GOT3 (cell line): ENCODE results near the gene MAPKAPK3.
"Not testable (repeated sequence)": the region's sequence is repeated elsewhere in the genome, so short reads cannot be mapped to it uniquely, and the experiment has no call there.

Experiments used
- DNase-seq: peaks from one replicate; lab custom pipeline; 2025; ENCODE audit warnings: mixed read lengths; lab: John Stamatoyannopoulos, UW

Gene MAPKAPK3

GRCh38 chr3:50656417-50657195 lies 39.7 kb downstream of the MAPKAPK3 start:
- DNase-seq, result no peak

DNA sequence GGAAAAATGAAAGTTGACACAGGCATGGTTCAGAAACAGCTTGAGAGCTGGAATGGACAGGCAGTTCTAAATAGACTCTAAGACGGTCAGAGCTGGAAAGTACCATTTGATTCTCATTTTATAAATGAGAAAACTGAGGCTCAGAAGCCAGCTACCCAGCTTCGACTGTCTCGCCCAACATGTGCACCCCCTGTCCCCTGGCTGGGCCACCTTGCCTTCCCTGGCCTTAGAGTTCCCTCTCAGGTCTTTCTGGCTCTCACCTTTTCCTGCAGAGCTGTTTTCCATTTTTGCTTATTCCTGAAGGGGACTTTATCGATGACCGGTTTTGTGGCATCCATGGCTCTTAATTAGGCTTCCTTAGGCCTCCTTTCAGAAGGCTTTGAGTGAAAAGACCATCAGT lies 40.5 kb downstream of the MAPKAPK3 start:
- DNase-seq, result no peak

GRCh38 chr3:50657816-50658215 lies 40.9 kb downstream of the MAPKAPK3 start:
- no peak for DNase-seq

- no peak for DNase-seq
Measured at GRCh38 chr3:50658416-50658815, 41.5 kb downstream of the MAPKAPK3 start.

DNA sequence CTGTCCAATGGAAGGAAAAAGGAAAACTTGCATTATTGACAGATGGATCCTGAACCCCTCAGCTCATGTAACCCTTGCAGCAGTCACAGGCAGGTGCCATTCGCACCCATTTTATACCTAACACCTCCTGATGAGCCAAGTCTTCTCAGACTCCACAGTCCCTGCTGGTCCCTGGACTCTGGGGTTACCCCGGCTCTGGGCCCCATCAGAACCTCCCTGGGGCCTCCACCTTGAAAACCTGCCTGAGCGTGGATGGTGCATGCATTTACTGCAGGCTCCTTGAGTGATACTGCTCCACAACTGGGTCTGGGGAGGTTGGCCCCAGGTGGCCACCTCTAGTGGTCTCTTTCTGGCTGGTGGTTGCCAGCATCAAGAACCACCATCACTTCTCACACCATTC lies 41.9 kb downstream of the MAPKAPK3 start:
- no peak for DNase-seq

DNA sequence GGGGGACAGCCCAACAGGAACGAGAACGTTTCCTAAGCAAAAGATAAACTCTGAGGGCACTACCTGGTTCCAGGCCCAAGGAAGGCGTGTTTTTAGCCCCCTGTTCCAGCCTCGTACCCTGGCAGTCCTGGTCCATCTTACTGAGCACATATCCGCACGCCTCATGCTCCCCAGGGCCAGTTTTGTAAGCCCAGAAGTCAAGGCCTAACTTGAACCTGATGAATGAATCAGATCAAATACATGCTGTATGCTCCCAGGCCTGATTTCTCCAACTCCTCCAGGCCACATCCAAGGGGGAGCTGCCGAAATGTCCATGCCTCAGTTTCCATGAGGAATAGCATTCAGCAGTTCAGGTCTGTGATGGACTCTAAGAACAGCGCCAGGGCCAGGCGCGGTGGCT lies 43.4 kb downstream of the MAPKAPK3 start:
- no peak for DNase-seq

DNA sequence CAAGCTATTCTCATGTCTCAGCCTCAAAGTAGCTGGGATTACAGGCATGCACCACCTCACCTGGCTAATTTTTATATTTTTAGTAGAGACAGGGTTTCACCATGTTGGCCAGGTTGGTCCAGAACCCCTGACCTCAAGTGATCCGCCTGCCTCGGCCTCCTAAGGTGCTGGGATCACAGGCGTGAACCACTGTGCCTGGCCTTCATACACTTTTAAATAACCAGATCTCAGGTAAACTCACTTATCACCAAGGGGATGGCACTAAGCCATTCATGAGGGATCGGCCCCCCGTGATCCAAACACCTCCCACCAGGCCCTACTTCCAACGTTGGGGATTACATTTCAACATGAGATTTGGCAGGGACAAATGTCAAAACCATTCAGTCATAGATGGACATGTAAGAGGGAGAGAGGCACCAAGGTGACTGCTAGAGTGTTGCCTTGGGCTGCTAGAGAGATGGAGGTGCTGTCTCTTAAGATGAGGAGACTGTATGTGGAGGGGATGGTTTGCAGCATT lies 44.4 kb downstream of the MAPKAPK3 start:
- DNase-seq, result no peak

GRCh38 chr3:50662408-50662807 lies 45.5 kb downstream of the MAPKAPK3 start:
- DNase-seq, result no peak

DNA sequence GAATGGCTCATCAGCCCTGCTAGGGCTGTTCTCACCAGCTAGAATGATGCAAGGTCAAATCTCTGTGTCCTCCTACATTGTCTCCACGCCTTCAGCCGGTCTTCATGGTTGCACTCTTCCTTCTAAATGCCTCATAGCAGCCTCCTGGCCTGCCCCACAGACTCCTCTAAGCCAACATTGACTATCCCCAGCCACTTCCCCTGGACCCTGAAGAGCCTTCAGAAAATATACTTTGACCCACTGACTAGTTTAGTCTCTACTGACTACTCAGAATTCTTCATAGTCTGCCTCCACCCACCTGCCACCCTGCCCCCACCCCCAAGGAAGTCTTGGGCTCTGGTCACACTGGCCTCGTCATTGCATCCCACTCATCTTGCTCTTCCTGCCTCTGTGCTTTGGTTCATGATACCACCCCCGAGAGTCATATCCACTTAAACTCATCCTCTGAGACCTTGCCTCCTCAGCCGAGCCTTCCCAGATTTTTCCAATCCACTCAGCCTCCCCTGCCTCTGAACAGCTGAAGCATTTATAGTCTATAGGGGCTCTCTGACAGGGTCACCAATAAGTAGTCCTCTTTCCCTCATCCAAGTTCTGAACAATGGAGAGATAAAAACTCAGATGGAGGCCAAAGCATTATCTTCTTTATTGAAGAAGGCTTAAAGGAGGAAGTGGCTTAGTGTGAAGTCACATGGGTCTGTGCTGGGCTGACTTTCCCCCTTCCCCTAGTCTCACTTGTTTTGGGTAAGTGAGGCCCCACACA lies 48.3 kb downstream of the MAPKAPK3 start:
- no peak for DNase-seq

DNA sequence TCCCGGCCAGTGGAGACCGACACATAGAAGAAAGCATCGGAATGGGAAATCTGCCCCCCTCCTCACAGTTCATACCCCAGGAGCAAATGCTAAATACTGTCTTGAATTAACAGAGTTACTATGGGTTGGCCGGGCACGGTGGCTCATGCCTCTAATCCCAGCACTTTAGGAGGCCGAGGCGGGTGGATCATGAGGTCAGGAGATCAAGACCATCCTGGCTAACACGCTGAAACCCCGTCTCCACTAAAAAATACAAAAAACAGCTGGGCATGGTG lies 48.8 kb downstream of the MAPKAPK3 start:
- DNase-seq, result not testable (repeated sequence)

DNA sequence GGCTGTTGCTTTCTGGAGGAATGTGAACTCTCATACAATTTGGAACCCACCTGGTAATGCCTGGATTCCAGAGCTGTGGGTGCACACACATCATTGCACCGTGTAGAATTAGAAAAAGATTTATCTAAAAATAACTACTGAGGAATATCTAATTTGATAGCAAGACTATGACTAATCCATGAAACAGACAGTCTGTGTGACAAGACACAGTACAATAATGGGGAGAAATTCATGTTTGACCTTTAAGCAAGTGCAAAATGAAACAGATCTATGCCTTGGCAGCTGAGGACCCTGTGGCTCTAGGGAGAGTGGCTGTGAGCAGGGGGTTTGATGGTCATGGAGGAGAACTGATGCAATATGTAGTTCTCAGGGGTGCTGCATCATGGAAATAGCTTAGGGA lies 49.9 kb downstream of the MAPKAPK3 start:
- no peak for DNase-seq

DNA sequence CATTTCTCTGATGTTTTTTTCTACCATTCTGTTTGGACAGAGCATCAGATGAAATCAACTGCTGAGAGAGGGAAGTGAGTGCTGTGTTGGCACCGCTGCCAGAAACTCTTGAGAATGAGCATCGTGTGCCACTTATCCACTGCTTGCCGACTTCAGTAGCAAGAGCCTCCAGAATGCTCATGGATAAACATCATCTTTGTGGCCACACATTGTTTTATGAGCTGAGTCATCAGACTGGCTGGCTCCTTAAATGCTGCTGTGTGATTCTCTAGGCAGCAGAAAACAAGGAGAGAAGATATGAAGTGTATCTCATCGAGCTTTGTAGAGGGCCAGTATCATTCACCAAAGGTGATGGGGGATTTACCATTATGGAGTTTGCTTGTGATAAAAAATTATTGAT lies 54.4 kb downstream of the MAPKAPK3 start:
- DNase-seq, result peak; percentile 36

DNA sequence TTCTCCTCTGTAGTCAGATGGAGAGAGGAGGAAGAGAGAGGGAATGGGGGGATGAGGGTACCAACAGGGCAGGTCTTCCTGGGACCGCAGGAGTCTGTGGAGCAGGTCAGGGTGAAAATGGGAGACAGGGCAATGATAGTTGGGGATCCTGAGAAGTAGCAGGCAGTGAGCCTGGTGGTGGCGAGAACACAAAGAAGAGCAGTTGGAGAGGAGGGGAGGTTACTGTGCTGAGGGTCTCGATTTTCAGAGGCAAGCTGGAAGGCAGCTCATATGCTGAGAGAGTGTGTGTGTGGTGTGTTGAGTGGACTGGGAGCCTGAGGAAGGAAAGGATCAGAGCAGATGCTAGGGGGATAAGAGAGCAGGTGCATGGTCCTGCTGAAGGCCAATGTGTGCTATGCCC lies 55.7 kb downstream of the MAPKAPK3 start:
- DNase-seq, result no peak

DNA sequence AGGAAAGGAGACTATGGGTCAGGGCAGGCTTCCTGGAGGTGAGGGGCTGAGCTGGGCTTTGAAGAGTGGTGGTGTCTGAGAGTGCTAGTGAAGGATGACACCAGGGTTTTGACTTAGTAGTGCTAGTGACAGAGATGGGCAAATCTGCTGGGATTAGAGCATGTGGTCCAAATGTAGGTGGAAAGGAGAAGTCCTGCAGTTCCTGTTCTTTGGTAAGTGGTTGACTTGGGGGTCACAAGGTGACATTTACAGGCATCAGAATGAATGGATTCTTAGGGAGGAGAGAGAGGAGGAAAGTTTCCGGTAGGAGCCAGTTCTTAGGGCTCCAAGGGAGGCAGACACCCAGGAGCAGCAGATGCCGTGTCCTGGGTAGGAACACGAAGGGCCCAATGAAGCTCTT lies 57.0 kb downstream of the MAPKAPK3 start:
- no peak for DNase-seq

DNA sequence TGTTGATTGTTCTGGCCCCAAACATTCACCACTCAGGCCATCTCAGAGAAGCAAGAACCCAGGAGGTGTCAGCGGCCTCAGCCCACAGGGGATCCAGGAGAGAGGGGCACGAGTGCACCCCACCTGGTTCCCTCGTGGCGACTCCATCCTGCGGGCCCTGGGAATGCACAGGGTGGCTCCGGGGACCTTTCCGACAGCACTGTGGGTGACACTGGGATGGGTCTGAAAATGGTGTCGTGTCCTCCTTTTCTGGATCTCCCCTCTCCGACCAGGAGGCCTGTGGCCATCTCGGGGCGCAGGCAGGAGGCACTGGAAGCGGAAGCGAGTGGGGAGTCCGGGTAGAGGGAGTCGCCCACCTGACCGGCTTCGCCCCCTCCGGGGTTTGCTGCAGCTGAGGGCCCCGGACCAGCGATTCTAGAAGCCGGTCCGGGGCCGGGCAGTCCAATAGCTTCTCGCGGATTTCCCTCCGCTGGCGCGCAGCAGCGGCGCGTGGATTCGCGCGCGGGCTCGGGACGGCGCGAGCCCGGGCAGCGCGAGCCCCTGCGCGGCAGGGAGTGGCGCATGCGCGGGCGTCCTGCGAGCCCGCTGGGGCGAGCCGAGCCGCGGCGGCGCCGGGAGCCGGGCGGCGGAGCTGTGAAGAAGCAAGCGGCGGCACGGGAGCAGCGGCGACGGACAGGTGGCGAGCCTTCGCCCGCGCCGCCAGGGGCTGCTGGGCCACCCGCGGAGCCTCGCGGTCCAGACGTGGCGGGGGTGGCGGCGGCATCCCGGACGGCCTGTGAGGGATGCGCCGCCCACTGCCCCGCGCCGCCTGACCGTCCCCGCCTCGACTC lies 57.6 kb downstream of the MAPKAPK3 start, which contains the start of gene DOCK3:
DOCK3 (plus strand) TSS at position 579 of the 830 bp plus-strand sequence. CDS start 337 bp downstream, outside the sequence.
- no peak for DNase-seq

- DNase-seq, result no peak
Measured at GRCh38 chr3:50675179-50676030, 58.5 kb downstream of the MAPKAPK3 start.

DNA sequence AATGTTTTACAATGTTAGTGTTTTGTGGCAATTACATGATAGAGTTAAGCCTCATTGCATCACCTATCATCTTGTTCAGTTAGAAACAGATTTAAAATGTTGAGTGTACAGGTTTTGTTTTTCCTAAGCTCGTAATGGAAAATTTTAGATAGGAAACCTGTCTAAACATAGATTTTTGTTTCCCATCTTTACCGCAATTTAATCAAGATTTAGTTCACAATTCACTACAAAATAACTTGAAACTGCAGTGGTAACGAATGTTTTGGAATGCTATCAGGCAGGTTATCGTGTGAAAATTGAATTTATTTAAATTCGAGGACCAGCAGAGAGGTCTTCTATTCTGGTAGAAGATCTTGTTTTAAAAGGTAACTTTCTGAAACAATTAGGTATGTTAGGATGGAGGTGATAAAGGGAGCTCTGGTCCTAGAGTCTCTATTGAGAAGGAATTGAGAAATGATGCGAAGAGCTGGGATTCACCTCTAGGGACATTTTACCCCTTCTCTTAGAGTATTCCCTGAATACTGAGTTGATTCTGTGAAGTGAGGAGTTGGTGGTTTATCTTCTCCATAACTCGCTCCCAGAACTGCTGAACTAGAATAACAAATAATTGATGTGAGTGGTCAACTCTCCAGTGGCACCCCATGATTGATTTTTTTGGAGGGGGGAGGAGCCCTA lies 59.2 kb downstream of the MAPKAPK3 start:
- no peak for DNase-seq

DNA sequence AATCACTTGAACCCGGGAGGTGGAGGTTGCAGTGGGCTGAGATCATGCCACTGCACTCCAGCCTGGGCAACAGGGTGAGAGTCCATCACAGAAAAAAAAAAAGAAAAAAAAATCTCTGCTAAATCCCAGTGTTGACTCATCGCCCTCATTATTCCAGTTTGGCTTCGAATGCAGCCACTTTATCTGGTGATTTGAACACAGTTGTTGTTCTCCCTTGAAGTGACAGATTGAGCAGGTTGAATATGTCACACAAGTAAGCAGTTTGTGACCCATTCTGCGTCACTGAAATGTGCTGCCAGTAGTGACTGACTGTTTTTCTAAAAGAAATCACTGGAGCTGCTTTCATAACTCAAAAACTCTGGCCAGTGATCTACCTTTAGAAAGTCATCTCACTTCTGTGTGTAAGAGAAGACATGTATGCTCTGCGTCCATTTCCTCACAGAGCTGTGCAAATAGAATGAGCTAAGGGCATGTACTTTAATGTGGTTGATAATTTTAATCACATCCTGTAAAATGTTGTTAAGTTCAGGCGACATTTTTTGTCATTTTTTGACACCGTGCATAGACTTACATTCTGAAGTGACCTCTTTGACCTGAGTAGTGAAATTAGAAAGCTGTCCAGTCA lies 70.3 kb downstream of the MAPKAPK3 start:
- no peak for DNase-seq

GRCh38 chr3:50687916-50688315 lies 71.0 kb downstream of the MAPKAPK3 start:
- no peak for DNase-seq

GRCh38 chr3:50688602-50689001 lies 71.7 kb downstream of the MAPKAPK3 start:
- not testable (repeated sequence) for DNase-seq
